NB4 (cell line): ENCODE results near the gene FXN.

Source experiments
- CTCF ChIP-seq: IDR thresholded peaks from one replicate; pipeline ENCODE4 v1.5.1; 2012; ENCODE audit warnings: low read depth, low read length
- MAX ChIP-seq: IDR thresholded peaks from 2 replicates; pipeline ENCODE4 v1.6.1; 2011; ENCODE audit warnings: low read depth, low read length
- MYC ChIP-seq: IDR thresholded peaks from 2 replicates; pipeline ENCODE4 v1.6.1; 2011; ENCODE audit warnings: low read depth, low read length
- POLR2A ChIP-seq: IDR thresholded peaks from 2 replicates; pipeline ENCODE4 v1.6.1; 2011; ENCODE audit warnings: mild to moderate bottlenecking; ENCODE audit not compliant: insufficient read length; ENCODE audit errors: extremely low read depth

- TF ChIP-seq POLR2A (no peak), CTCF (peak; percentile 54), MYC (no peak), MAX (no peak)
Observed at GRCh38 chr9:69027355-69028097, 8.0 kb upstream of the FXN start.
